ENCODE data around the gene COL6A1. TPM values are rescaled to one million over a fixed set of nuclear protein-coding genes. Genes with fewer than 3 reads are reported as not detected.

The COL6A1 gene
- total and polyA plus RNA-seq, 2 experiments from 2014 or later: 296 to 592 TPM

- Histone ChIP-seq H2AFZ (no peak overlapping the region), H3K27ac (peak overlapping the region; percentile 78), H3K4me1 (ENCODE audit: insufficient read depth) (peaks cover 16% of the 10 kb centered on the region), H3K27me3 (no peaks in the 10 kb centered on the region), H3K9me2 (replicated peaks; ENCODE audit: insufficient read depth) (no peaks in the 10 kb centered on the region), H3K36me3 (replicated peaks; ENCODE audit: insufficient read depth, low read depth) (no peaks in the 10 kb centered on the region), H3K79me2 (no peaks in the 10 kb centered on the region), H4K20me1 (ENCODE audit: insufficient read depth, poor library complexity, severe bottlenecking) (no peaks in the 10 kb centered on the region), H3K9me3 (ENCODE audit: low read depth) (no peaks in the 10 kb centered on the region), H3K4me2 (no peak overlapping the region), H3K4me3 (no peak overlapping the region)
- DNase-seq (ENCODE audit: low spot score): no peak
- TF ChIP-seq EZH2phosphoT487 (IDR thresholded peaks at IDR 0.05; ENCODE audit: low read depth, severe bottlenecking, unreplicated experiment) (no peak), CTCF (IDR thresholded peaks at IDR 0.05; ENCODE audit: poor library complexity) (no peak), EZH2 (IDR thresholded peaks at IDR 0.05; ENCODE audit: borderline replicate concordance) (no peak)
- 90% methylated on average over 25 of the region's 30 CpGs for WGBS (ENCODE audit: low lambda C conversion rate, missing lambda C conversion rate)
Measured at GRCh38 chr21:46036696-46037330, 55.2 kb downstream of the COL6A1 start.

GRCh38 chr21:46037331-46038325 lies 56.1 kb downstream of the COL6A1 start:
- WGBS (ENCODE audit: low lambda C conversion rate, missing lambda C conversion rate): 95% methylated on average over 52 of the region's 52 CpGs

GRCh38 chr21:46038341-46038829 lies 56.8 kb downstream of the COL6A1 start:
- no peaks in the 10 kb centered on the region for H3K9me3 ChIP-seq (ENCODE audit: low read depth)
- H3K9me2 ChIP-seq (replicated peaks; ENCODE audit: insufficient read depth): no peaks in the 10 kb centered on the region
- WGBS (ENCODE audit: low lambda C conversion rate, missing lambda C conversion rate): 94% methylated on average over 24 of the region's 24 CpGs
- H3K79me2 ChIP-seq: no peaks in the 10 kb centered on the region
- no peak for DNase-seq (ENCODE audit: low spot score)
- H3K4me2 ChIP-seq: no peak overlapping the region
- no peak overlapping the region for H3K4me3 ChIP-seq
- no peaks in the 10 kb centered on the region for H4K20me1 ChIP-seq (ENCODE audit: insufficient read depth, poor library complexity, severe bottlenecking)
- H3K27me3 ChIP-seq: no peaks in the 10 kb centered on the region
- no peak overlapping the region for H3K27ac ChIP-seq
- no peaks in the 10 kb centered on the region for H3K36me3 ChIP-seq (replicated peaks; ENCODE audit: insufficient read depth, low read depth)
- no peak overlapping the region for H2AFZ ChIP-seq
- H3K4me1 ChIP-seq (ENCODE audit: insufficient read depth): peaks cover 16% of the 10 kb centered on the region
- no peak for TF ChIP-seq CTCF (IDR thresholded peaks at IDR 0.05; ENCODE audit: poor library complexity)
- TF ChIP-seq EZH2 (IDR thresholded peaks at IDR 0.05; ENCODE audit: borderline replicate concordance): no peak
- TF ChIP-seq EZH2phosphoT487 (IDR thresholded peaks at IDR 0.05; ENCODE audit: low read depth, severe bottlenecking, unreplicated experiment): no peak

More at GRCh38 chr21:46037331-46038325, 56.1 kb downstream of the COL6A1 start:
- Histone ChIP-seq H3K9me2 (replicated peaks; ENCODE audit: insufficient read depth) (no peaks in the 10 kb centered on the region), H3K4me1 (ENCODE audit: insufficient read depth) (peaks cover 16% of the 10 kb centered on the region), H3K27ac (no peak overlapping the region), H3K4me2 (no peak overlapping the region), H4K20me1 (ENCODE audit: insufficient read depth, poor library complexity, severe bottlenecking) (no peaks in the 10 kb centered on the region), H3K9me3 (ENCODE audit: low read depth) (no peaks in the 10 kb centered on the region), H3K36me3 (replicated peaks; ENCODE audit: insufficient read depth, low read depth) (no peaks in the 10 kb centered on the region), H2AFZ (no peak overlapping the region), H3K79me2 (no peaks in the 10 kb centered on the region), H3K27me3 (no peaks in the 10 kb centered on the region), H3K4me3 (no peak overlapping the region)
- TF ChIP-seq EZH2phosphoT487 (IDR thresholded peaks at IDR 0.05; ENCODE audit: low read depth, severe bottlenecking, unreplicated experiment) (no peak), EZH2 (IDR thresholded peaks at IDR 0.05; ENCODE audit: borderline replicate concordance) (no peak), CTCF (IDR thresholded peaks at IDR 0.05; ENCODE audit: poor library complexity) (no peak)
- DNase-seq (ENCODE audit: low spot score): no peak

All from hepatocyte (in vitro differentiated cells).